ENCODE measurements around the gene LRRK1.

- TF ChIP-seq CTCF (IDR thresholded peaks at IDR 0.05) (no peak), HOXA7 (CRISPR knock-in tag; IDR thresholded peaks at IDR 0.05) (no peak), JUNB (IDR thresholded peaks at IDR 0.05) (no peak), POLR2A (IDR thresholded peaks at IDR 0.05; ENCODE audit: low read length) (no peak), POLR2AphosphoS2 (conservative IDR thresholded peaks at IDR 0.05; ENCODE audit: low read length) (no peak), ZFP36 (IDR thresholded peaks at IDR 0.05; ENCODE audit: borderline replicate concordance, partially characterized antibody) (no peak), GATA3 (IDR thresholded peaks at IDR 0.05; ENCODE audit: borderline replicate concordance) (no peak), RAD21 (conservative IDR thresholded peaks at IDR 0.05 in 1 of 2, IDR thresholded peaks at IDR 0.05 in 1 of 2) (no peak), MAX (IDR thresholded peaks at IDR 0.05) (no peak), RCOR1 (IDR thresholded peaks at IDR 0.05; ENCODE audit: low read depth, low read length) (no peak), ZC3H11A (IDR thresholded peaks at IDR 0.05) (no peak), EHMT2 (IDR thresholded peaks at IDR 0.05; ENCODE audit: low read depth) (no peak), KDM1A (IDR thresholded peaks at IDR 0.05; ENCODE audit: low read depth) (no peak)
These were observed 11.2 kb downstream of the LRRK1 start for GRCh38 chr15:100930306-100930848.

All from A549 (cell line).